Gastroesophageal sphincter (tissue), 3 donors: ENCODE measurements around the gene HLA-DRB1.

Source experiments
- POLR2A ChIP-seq, 2 donors: fragments of 450-650 bp; IDR thresholded peaks; one replicate each; pipeline ENCODE4 v1.6.1; 2017; ENCODE audit warnings: antibody characterized with exemption in 2 of 2, mild to moderate bottlenecking in 2 of 2, moderate library complexity in 1 of 2
- POLR2AphosphoS5 ChIP-seq: sonication (generic); formaldehyde crosslinking; IDR thresholded peaks from one replicate; pipeline ENCODE4 v1.6.1; 2017; ENCODE audit warnings: antibody characterized with exemption
- TF ChIP-seq, protein P1 (sequence below), 4 experiments: fragments of 200-600 bp in 2 of 4; fragments of 450-650 bp in 2 of 4; sonication (generic) in 1 of 4; IDR thresholded peaks; one replicate each; pipeline ENCODE4 v1.5.1; 2017 to 2019; ENCODE audit warnings: antibody characterized with exemption in 4 of 4, mild to moderate bottlenecking in 2 of 4, moderate library complexity in 2 of 4

DNA sequence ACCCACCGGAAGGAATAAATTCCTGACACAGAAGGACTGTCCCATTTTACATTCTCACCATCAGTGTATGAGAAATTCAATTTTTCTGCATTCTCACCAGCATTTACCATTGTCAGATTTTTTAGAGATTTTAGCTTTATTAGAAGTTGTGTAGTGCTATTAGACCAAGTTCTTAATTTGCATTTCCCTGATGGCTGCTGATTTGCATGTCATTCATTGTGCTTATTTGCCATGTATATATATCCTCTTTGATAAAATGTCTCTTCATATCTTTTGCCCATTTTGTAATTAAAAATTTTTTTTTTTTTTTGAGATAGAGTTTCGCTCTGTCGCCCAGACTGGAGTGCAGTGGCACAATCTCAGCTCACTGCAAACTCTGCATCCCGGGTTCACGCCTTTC lies 49.8 kb downstream of the HLA-DRB1 start:
- TF ChIP-seq, protein P1, sequence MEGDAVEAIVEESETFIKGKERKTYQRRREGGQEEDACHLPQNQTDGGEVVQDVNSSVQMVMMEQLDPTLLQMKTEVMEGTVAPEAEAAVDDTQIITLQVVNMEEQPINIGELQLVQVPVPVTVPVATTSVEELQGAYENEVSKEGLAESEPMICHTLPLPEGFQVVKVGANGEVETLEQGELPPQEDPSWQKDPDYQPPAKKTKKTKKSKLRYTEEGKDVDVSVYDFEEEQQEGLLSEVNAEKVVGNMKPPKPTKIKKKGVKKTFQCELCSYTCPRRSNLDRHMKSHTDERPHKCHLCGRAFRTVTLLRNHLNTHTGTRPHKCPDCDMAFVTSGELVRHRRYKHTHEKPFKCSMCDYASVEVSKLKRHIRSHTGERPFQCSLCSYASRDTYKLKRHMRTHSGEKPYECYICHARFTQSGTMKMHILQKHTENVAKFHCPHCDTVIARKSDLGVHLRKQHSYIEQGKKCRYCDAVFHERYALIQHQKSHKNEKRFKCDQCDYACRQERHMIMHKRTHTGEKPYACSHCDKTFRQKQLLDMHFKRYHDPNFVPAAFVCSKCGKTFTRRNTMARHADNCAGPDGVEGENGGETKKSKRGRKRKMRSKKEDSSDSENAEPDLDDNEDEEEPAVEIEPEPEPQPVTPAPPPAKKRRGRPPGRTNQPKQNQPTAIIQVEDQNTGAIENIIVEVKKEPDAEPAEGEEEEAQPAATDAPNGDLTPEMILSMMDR (IDR thresholded peaks at IDR 0.05): no peak
- TF ChIP-seq POLR2AphosphoS5 (no peak), POLR2A (IDR thresholded peaks at IDR 0.05) (no peak)
